OCI-LY7 (cell line): ENCODE data around the gene DCDC2C. TPM values are rescaled to one million over a fixed set of nuclear protein-coding genes. Genes with fewer than 3 reads are reported as not detected.

Source experiments
- BruUV-seq: library from RNA; stranded (reverse); fragments of 400-500 nt; replicated peaks from 2 replicates; lab custom pipeline; 2021; lab: Mats Ljungman, UMichigan
- CTCF ChIA-PET: fragments of 300-600 bp; sonication (Branson Sonifier 250); formaldehyde crosslinking; loops from one replicate; lab custom pipeline; 2022; ENCODE audit warnings: antibody characterized with exemption; ENCODE audit not compliant: unreplicated experiment; lab: Charles Lee
- POLR2A ChIA-PET: fragments of 300-600 bp; sonication (Branson Sonifier 250); formaldehyde crosslinking; loops from one replicate; lab custom pipeline; 2022; ENCODE audit warnings: antibody characterized with exemption; lab: Charles Lee
- DNase-seq: peaks from one replicate; pipeline ENCODE4 v3.0.0-alpha.2; 2015; ENCODE audit warnings: low spot score
- H2AFZ ChIP-seq: fragments of 200-600 bp; sonication (generic), shearing (Covaris generic); 2 replicates; pipeline ENCODE4 v1.6.1; 2014; ENCODE audit warnings: mild to moderate bottlenecking, antibody characterized with exemption, low read length, moderate library complexity
- H3K27ac ChIP-seq: fragments of 200-600 bp; sonication (generic); 2 replicates; pipeline ENCODE4 v1.5.1; 2014; ENCODE audit warnings: mixed run types, low read depth, mild to moderate bottlenecking, moderate library complexity, low read length, inconsistent platforms; ENCODE audit not compliant: poor library complexity, severe bottlenecking
- H3K36me3 ChIP-seq: fragments of 200-600 bp; sonication (generic); 2 replicates; pipeline ENCODE4 v1.6.1; 2014; ENCODE audit warnings: mild to moderate bottlenecking, antibody characterized with exemption, low read length, moderate library complexity, mixed read lengths; ENCODE audit not compliant: insufficient read depth
- H3K4me1 ChIP-seq: fragments of 200-600 bp; sonication (generic); 2 replicates; pipeline ENCODE4 v1.5.1; 2014; ENCODE audit warnings: mild to moderate bottlenecking, low read length; ENCODE audit not compliant: insufficient read depth, poor library complexity, severe bottlenecking
- H3K4me2 ChIP-seq: fragments of 200-600 bp; sonication (generic); 2 replicates; pipeline ENCODE4 v1.6.1; 2014; ENCODE audit warnings: mild to moderate bottlenecking, low read length
- H3K4me3 ChIP-seq: fragments of 200-600 bp; sonication (generic); 2 replicates; pipeline ENCODE4 v1.5.1; 2014; ENCODE audit warnings: mild to moderate bottlenecking, low read depth, low read length; ENCODE audit not compliant: poor library complexity, severe bottlenecking
- H3K79me2 ChIP-seq: fragments of 200-600 bp; sonication (generic); 2 replicates; pipeline ENCODE4 v1.6.1; 2016; ENCODE audit warnings: low read depth, mild to moderate bottlenecking, low read length, moderate library complexity, mixed read lengths; ENCODE audit not compliant: insufficient read depth
- H3K9me2 ChIP-seq: fragments of 200-600 bp; sonication (generic); 2 replicates; pipeline ENCODE4 v1.6.1; 2016; ENCODE audit warnings: mild to moderate bottlenecking, low read length, mixed read lengths; ENCODE audit not compliant: insufficient read depth
- H3K9me3 ChIP-seq: fragments of 200-600 bp; sonication (generic); 2 replicates; pipeline ENCODE4 v1.6.1; 2014; ENCODE audit warnings: mild to moderate bottlenecking, mixed run types, low read length, mixed read lengths
- H4K20me1 ChIP-seq: fragments of 200-600 bp; sonication (generic); 2 replicates; pipeline ENCODE4 v1.6.1; 2014; ENCODE audit warnings: mild to moderate bottlenecking, antibody characterized with exemption, low read length, moderate library complexity, mixed read lengths; ENCODE audit not compliant: insufficient read depth
- EZH2phosphoT487 ChIP-seq: fragments of 200-600 bp; sonication (generic); IDR thresholded peaks from 2 replicates; pipeline ENCODE4 v1.6.1; 2018; ENCODE audit warnings: low read depth, borderline replicate concordance, mild to moderate bottlenecking, mixed run types, antibody characterized with exemption, low read length, moderate library complexity, mixed read lengths
- intact Hi-C: fragments of 100-400 bp; cut with micrococcal nuclease; formaldehyde crosslinking; loops from one replicate; pipeline ENCODE4 v1.10.0; 2022; ENCODE audit not compliant: unreplicated experiment
- total RNA-seq, 2 experiments: library from RNA; depleted of rRNA in 1 of 2; stranded (reverse); fragments of >200 nt in 1 of 2; shearing (Covaris generic) in 1 of 2; gene quantifications; 2 replicates each; pipeline ENCODE4 v1.2.3, GENCODE V29; 2014 to 2022
- TF ChIP-seq, protein P1 (sequence below): fragments of 200-600 bp; sonication (generic); conservative IDR thresholded peaks from 2 replicates; pipeline ENCODE4 v1.5.1; 2014; ENCODE audit warnings: mild to moderate bottlenecking, antibody characterized with exemption, low read length, moderate library complexity, mixed read lengths

Gene DCDC2C
- total RNA-seq, 2 experiments from 2014 or later, result not detected

DNA sequence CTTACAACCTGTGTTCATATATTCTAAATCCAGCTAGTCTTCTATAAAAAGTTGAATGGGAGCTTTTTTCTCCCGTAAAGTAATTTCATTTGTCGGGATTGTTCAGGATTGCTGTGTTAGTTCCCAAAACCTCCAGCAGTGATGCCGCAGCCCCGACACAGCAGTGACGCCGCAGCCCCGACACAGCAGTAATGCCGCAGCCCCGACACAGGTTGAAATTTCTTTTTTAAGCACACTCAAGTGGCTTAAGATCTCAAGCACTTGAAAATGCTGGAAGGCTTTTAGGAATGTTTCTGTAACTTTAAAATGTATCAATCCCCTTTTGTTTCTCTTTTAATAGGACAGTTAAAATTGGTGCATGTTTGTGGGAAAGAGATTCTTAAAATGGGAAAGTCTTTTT is 145.4 kb downstream of the DCDC2C start:
- no TSS peak for BruUV-seq
- Histone ChIP-seq H3K79me2 (no peaks in the 10 kb centered on the region), H3K36me3 (no peaks in the 10 kb centered on the region), H3K9me2 (no peaks in the 10 kb centered on the region), H3K4me1 (no peaks in the 10 kb centered on the region), H2AFZ (no peak overlapping the region), H3K4me2 (no peak overlapping the region), H3K9me3 (no peaks in the 10 kb centered on the region), H3K4me3 (no peak overlapping the region), H4K20me1 (no peaks in the 10 kb centered on the region), H3K27ac (no peak overlapping the region)
- POLR2A ChIA-PET, result no interaction called here
- intact Hi-C loops, result no loop called here
- CTCF ChIA-PET, result no interaction called here
- TF ChIP-seq, protein P1, sequence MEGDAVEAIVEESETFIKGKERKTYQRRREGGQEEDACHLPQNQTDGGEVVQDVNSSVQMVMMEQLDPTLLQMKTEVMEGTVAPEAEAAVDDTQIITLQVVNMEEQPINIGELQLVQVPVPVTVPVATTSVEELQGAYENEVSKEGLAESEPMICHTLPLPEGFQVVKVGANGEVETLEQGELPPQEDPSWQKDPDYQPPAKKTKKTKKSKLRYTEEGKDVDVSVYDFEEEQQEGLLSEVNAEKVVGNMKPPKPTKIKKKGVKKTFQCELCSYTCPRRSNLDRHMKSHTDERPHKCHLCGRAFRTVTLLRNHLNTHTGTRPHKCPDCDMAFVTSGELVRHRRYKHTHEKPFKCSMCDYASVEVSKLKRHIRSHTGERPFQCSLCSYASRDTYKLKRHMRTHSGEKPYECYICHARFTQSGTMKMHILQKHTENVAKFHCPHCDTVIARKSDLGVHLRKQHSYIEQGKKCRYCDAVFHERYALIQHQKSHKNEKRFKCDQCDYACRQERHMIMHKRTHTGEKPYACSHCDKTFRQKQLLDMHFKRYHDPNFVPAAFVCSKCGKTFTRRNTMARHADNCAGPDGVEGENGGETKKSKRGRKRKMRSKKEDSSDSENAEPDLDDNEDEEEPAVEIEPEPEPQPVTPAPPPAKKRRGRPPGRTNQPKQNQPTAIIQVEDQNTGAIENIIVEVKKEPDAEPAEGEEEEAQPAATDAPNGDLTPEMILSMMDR, result no peak
- no peak for TF ChIP-seq EZH2phosphoT487
- DNase-seq, result no peak

DNA sequence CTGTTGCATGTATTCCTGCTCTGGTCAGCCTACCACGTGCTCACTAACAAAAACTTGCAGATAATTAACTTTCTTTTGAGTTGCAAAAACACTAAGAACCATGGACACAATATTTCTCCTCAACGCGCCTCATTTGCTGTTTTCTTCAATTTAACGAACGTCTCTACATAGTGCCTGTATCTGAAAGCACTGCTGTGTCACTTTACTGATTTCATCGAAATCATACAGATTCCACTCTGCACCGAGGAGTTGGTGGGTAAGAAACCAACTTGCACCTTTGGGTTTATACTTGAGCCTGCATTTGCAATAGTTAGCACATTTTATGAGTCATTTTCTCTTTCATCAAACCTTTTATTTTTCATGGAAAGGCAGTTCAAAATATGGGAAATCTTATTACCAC is 145.8 kb downstream of the DCDC2C start:
- ChIA-PET POLR2A (no interaction called here), CTCF (no interaction called here)
- no peak for TF ChIP-seq EZH2phosphoT487
- TF ChIP-seq, protein P1, result no peak
- Histone ChIP-seq H4K20me1 (no peaks in the 10 kb centered on the region), H3K27ac (no peak overlapping the region), H3K4me1 (no peaks in the 10 kb centered on the region), H3K9me3 (no peaks in the 10 kb centered on the region), H2AFZ (no peak overlapping the region), H3K4me3 (no peak overlapping the region), H3K79me2 (no peaks in the 10 kb centered on the region), H3K4me2 (no peak overlapping the region), H3K36me3 (no peaks in the 10 kb centered on the region), H3K9me2 (no peaks in the 10 kb centered on the region)
- no TSS peak for BruUV-seq
- intact Hi-C loops, result no loop called here
- DNase-seq, result no peak

DNA sequence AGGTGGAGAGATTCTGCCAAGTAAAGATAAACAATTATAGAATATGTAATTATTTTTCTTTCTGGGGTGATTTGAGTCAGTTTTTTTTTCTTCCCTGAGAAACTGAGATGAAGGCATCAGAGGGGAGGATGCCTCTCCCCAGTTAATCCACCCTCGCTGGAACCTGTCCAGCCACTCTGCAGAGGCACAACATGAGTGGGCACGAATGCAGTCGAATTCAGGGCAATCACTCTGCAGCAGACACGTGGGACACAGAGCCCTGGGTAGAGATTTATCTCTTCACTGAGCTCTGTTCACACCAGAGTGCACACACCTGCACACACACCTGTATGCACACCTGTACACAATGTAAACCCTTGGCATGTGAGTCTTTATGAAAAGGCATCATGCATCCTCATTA is 154.2 kb downstream of the DCDC2C start:
- peak; percentile 44 for DNase-seq
- Histone ChIP-seq H4K20me1 (no peaks in the 10 kb centered on the region), H3K9me3 (no peaks in the 10 kb centered on the region), H3K9me2 (no peaks in the 10 kb centered on the region), H3K4me3 (no peak overlapping the region), H2AFZ (no peak overlapping the region), H3K27ac (no peak overlapping the region), H3K79me2 (no peaks in the 10 kb centered on the region), H3K36me3 (no peaks in the 10 kb centered on the region), H3K4me2 (no peak overlapping the region; the same call in 1 of the 2 replicates), H3K4me1 (peaks cover 13% of the 10 kb centered on the region)
- ChIA-PET CTCF (interaction anchor here (0.6 kb wide), 1 partner anchor 97 kb away, joined by 4 read pairs; no protein-coding TSS in a partner anchor), POLR2A (interaction anchor here (0.5 to 0.6 kb wide), 2 partner anchors 87 to 167 kb away, joined by 3 to 4 read pairs; no protein-coding TSS in a partner anchor)
- TF ChIP-seq, protein P1, result no peak
- no peak for TF ChIP-seq EZH2phosphoT487
- intact Hi-C loops, result no loop called here
- no TSS peak for BruUV-seq
